Measurements from ENCODE around the gene CLTB.

DNA sequence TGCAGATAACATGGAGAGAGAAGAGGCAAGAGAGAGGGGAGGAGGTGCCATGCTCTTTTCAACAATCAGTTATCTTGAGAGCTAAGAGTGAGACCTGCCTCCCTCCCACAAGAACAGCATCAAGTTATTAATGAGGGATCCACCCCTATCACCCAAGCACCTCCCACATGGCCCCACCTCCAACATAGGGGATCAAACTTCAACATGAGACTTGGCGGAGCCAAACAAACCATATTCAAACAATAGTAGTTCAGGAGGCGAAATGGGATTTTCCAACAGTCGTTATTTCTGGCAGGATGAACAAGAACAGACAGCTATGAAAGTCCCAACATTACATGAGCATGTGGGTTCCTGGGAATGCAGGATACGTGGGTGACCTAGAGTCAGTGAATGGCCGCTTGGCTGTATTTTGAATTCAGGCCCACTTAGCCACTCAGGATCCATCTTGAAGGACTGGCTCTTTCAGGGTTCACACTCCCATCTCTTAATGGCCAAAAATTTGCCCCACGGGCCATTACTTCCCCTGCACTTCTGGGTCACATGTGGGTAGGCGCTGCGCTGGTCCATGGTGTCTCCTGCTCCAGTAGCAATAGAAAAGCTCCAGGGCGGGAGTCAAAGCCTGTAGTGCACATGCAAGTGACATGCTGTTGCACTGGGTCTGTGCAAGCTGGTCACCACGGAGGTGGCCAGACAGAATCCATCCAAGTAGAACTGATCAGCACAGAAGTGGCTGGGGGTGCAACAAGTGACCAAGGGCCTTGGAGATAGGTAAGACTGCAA, 24.8 kb upstream of the CLTB start:
- TF ChIP-seq CTCF (IDR thresholded peaks at IDR 0.05) (no peak), POLR2A (IDR thresholded peaks at IDR 0.05) (no peak)

Measured in esophagus squamous epithelium (tissue), 4 donors.